HepG2 (cell line): ENCODE results near the gene TNFSF11. TPM values are rescaled to one million over a fixed set of nuclear protein-coding genes. Genes with fewer than 3 reads are reported as not detected.

Source experiments
- ATF1 ChIP-seq: IDR thresholded peaks from 2 replicates; pipeline ENCODE4 v1.6.1; 2016; ENCODE audit warnings: mild to moderate bottlenecking, control low read depth
- CCDC6 ChIP-seq: sonication (generic); formaldehyde crosslinking; IDR thresholded peaks from 2 replicates; pipeline ENCODE4 v1.8.1; 2022; ENCODE audit warnings: mild to moderate bottlenecking, missing genetic modification reagents, moderate library complexity
- FOXM1 ChIP-seq: sonication (generic); formaldehyde crosslinking; IDR thresholded peaks from 2 replicates; pipeline ENCODE4 v1.5.0; 2020; ENCODE audit warnings: missing genetic modification reagents
- KMT2A ChIP-seq: sonication (generic); formaldehyde crosslinking; IDR thresholded peaks from 2 replicates; pipeline ENCODE4 v1.4.0; 2020; ENCODE audit warnings: missing genetic modification reagents
- MAFK ChIP-seq, 2 experiments: IDR thresholded peaks in 1 of 2; conservative IDR thresholded peaks in 1 of 2; 2 replicates each; pipeline ENCODE4 v1.6.1; 2011; ENCODE audit warnings: improper control_type of control experiment in 2 of 2, low read length in 2 of 2
- SALL1 ChIP-seq: sonication (generic); formaldehyde crosslinking; IDR thresholded peaks from 2 replicates; pipeline ENCODE4 v1.8.0; 2022; ENCODE audit warnings: mild to moderate bottlenecking, missing genetic modification reagents
- ZNF24 ChIP-seq: fragments of 450-650 bp; IDR thresholded peaks from 2 replicates; pipeline ENCODE4 v1.6.1; 2017; ENCODE audit warnings: antibody characterized with exemption, mild to moderate bottlenecking
- polyA plus RNA-seq, 8 experiments: library from polyadenylated mRNA; depleted of rRNA in 3 of 8; stranded (reverse) in 7 of 8; unstranded in 1 of 8; fragments of >200 nt; fragmentation: Illumina TruSeq in 4 of 8; extraction: Trizol in 4 of 8; gene quantifications; 2 replicates each; pipeline versions ENCODE4 v1.2.1 to v1.2.3, GENCODE V29; 2011 to 2016; ENCODE audit warnings: low read depth in 4 of 8, missing spikeins in 1 of 8, mixed read lengths in 1 of 8; ENCODE audit not compliant: insufficient read depth in 1 of 8
- total RNA-seq, 5 experiments: library from RNA; depleted of rRNA; stranded (reverse); fragments of >200 nt; fragmentation: Illumina TruSeq; extraction: Trizol; gene quantifications; 2 replicates each; pipeline ENCODE4 v1.2.3, GENCODE V29; 2016; ENCODE audit warnings: low read depth in 1 of 5
- TF ChIP-seq, protein P1 (sequence below): IDR thresholded peaks from 2 replicates; pipeline ENCODE4 v1.6.1; 2016; ENCODE audit warnings: missing compliant biosample characterization, missing genetic modification reagents, borderline replicate concordance
- TF ChIP-seq, protein P2 (sequence below): sonication (generic); formaldehyde crosslinking; IDR thresholded peaks from 2 replicates; pipeline ENCODE4 v1.5.0; 2020; ENCODE audit warnings: mild to moderate bottlenecking, missing genetic modification reagents
- TF ChIP-seq, protein P3 (sequence below): sonication (generic); formaldehyde crosslinking; conservative IDR thresholded peaks from 2 replicates; pipeline ENCODE4 v1.8.0; 2022; ENCODE audit warnings: low read depth, missing genetic modification reagents

The TNFSF11 gene
- total and polyA plus RNA-seq, 2 of the 13 experiments (the other 11 are each of a cell fraction or from before 2014, with no cell fraction given), result 0.03 TPM; not detected in 1

DNA sequence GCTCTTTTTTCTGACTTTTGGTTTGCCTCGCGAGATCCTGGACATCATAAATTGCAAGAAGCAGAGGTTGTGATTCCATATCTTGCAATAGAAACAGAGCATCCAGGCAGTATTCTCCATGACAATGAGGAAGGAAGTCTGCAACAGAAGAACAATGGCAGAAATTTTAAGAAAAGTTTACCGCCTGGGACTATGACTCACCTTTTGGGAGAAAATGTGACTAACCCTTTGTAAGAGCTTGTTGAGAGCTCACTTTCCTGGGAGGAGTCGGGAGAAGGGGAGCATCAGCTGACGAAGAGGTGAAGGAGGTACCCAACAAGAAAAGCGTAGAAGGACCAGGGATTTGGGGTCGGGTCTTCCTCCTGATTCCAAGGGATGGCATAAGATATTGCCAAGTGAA is 34.3 kb upstream of the TNFSF11 start (continued):
- TF ChIP-seq CCDC6 (CRISPR knock-in tag) (no peak), FOXM1 (CRISPR knock-in tag) (no peak), ATF1 (CRISPR knock-in tag) (no peak), KMT2A (no peak), ZNF24 (no peak), MAFK (conservative IDR thresholded peaks at IDR 0.05 in 1 of 2, IDR thresholded peaks at IDR 0.05 in 1 of 2; ENCODE audit: low read length in 2 of 2) (no peak), SALL1 (CRISPR knock-in tag) (no peak)
- TF ChIP-seq, protein P1, sequence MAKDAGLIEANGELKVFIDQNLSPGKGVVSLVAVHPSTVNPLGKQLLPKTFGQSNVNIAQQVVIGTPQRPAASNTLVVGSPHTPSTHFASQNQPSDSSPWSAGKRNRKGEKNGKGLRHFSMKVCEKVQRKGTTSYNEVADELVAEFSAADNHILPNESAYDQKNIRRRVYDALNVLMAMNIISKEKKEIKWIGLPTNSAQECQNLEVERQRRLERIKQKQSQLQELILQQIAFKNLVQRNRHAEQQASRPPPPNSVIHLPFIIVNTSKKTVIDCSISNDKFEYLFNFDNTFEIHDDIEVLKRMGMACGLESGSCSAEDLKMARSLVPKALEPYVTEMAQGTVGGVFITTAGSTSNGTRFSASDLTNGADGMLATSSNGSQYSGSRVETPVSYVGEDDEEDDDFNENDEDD (CRISPR knock-in tag), result no peak
- TF ChIP-seq, protein P2, sequence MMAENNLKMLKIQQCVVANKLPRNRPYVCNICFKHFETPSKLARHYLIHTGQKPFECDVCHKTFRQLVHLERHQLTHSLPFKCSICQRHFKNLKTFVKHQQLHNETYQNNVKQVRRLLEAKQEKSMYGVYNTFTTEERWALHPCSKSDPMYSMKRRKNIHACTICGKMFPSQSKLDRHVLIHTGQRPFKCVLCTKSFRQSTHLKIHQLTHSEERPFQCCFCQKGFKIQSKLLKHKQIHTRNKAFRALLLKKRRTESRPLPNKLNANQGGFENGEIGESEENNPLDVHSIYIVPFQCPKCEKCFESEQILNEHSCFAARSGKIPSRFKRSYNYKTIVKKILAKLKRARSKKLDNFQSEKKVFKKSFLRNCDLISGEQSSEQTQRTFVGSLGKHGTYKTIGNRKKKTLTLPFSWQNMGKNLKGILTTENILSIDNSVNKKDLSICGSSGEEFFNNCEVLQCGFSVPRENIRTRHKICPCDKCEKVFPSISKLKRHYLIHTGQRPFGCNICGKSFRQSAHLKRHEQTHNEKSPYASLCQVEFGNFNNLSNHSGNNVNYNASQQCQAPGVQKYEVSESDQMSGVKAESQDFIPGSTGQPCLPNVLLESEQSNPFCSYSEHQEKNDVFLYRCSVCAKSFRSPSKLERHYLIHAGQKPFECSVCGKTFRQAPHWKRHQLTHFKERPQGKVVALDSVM (CRISPR knock-in tag), result no peak
- TF ChIP-seq, protein P3, sequence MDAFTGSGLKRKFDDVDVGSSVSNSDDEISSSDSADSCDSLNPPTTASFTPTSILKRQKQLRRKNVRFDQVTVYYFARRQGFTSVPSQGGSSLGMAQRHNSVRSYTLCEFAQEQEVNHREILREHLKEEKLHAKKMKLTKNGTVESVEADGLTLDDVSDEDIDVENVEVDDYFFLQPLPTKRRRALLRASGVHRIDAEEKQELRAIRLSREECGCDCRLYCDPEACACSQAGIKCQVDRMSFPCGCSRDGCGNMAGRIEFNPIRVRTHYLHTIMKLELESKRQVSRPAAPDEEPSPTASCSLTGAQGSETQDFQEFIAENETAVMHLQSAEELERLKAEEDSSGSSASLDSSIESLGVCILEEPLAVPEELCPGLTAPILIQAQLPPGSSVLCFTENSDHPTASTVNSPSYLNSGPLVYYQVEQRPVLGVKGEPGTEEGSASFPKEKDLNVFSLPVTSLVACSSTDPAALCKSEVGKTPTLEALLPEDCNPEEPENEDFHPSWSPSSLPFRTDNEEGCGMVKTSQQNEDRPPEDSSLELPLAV (CRISPR knock-in tag), result no peak
